Progenitor cell of endocrine pancreas (in vitro differentiated cells): ENCODE results near the gene CHAD. TPM values are rescaled to one million over a fixed set of nuclear protein-coding genes. Genes with fewer than 3 reads are reported as not detected.

Experiments used
- DNase-seq: peaks from one replicate; pipeline ENCODE4 v3.0.0; 2021; ENCODE audit warnings: low spot score; ENCODE audit not compliant: unreplicated experiment
- H3K27ac Mint-ChIP-seq: 2 replicates; pipeline ENCODE4 v1.8.0; 2021; ENCODE audit warnings: mild to moderate bottlenecking, moderate library complexity, mixed read lengths
- H3K27me3 Mint-ChIP-seq: 2 replicates; pipeline ENCODE4 v1.8.0; 2021; ENCODE audit warnings: mixed read lengths
- H3K36me3 Mint-ChIP-seq: 2 replicates; pipeline ENCODE4 v1.8.0; 2022; ENCODE audit warnings: mixed read lengths; ENCODE audit not compliant: insufficient read depth
- H3K4me1 Mint-ChIP-seq: 2 replicates; pipeline ENCODE4 v1.8.0; 2021; ENCODE audit warnings: low read depth, mixed read lengths
- H3K4me3 Mint-ChIP-seq: 2 replicates; pipeline ENCODE4 v1.8.0; 2021; ENCODE audit warnings: low read depth, mild to moderate bottlenecking, moderate library complexity, mixed read lengths
- H3K9me3 Mint-ChIP-seq: 2 replicates; pipeline ENCODE4 v1.8.0; 2021; ENCODE audit warnings: low read depth, mixed read lengths
- total RNA-seq: library from RNA; stranded (reverse); gene quantifications from 2 replicates; pipeline ENCODE4 v1.2.1, GENCODE V29; 2021
- TF ChIP-seq, protein P1 (sequence below): fragments of 200-600 bp; sonication (generic); IDR thresholded peaks from one replicate; pipeline ENCODE4 v1.5.0; 2021; ENCODE audit warnings: antibody characterized with exemption, mild to moderate bottlenecking; ENCODE audit not compliant: unreplicated experiment

Gene CHAD
- total RNA-seq, 1 donor from 2014 or later, result not detected

DNA sequence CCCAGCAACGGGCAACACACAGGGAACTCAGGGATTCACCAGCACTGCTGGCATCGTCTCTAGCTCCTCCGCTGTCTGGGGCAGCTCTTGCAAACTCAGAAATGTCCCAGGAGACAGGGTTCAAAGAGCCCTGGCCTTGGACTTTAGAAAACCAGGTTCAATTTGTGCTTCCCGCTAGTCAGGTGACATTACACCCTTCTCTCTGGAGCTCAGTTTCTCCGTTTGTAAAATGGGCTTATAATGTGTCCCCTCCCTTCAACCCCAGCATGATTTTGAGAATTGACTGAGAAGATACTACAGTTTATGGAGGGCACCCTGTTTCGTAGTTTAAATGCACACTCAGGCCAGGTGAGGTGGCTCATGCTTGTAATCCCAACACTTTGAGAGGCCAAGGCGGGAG is 37.6 kb upstream of the CHAD start:
- Mint-ChIP-seq H3K4me3 (peak overlapping the region; percentile 3), H3K36me3 (no peaks in the 10 kb centered on the region), H3K9me3 (no peaks in the 10 kb centered on the region), H3K4me1 (peaks cover 14% of the 10 kb centered on the region), H3K27ac (peak overlapping the region; percentile 43), H3K27me3 (peaks cover 17% of the 10 kb centered on the region)
- TF ChIP-seq, protein P1, sequence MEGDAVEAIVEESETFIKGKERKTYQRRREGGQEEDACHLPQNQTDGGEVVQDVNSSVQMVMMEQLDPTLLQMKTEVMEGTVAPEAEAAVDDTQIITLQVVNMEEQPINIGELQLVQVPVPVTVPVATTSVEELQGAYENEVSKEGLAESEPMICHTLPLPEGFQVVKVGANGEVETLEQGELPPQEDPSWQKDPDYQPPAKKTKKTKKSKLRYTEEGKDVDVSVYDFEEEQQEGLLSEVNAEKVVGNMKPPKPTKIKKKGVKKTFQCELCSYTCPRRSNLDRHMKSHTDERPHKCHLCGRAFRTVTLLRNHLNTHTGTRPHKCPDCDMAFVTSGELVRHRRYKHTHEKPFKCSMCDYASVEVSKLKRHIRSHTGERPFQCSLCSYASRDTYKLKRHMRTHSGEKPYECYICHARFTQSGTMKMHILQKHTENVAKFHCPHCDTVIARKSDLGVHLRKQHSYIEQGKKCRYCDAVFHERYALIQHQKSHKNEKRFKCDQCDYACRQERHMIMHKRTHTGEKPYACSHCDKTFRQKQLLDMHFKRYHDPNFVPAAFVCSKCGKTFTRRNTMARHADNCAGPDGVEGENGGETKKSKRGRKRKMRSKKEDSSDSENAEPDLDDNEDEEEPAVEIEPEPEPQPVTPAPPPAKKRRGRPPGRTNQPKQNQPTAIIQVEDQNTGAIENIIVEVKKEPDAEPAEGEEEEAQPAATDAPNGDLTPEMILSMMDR, result no peak
- DNase-seq, result no peak

DNA sequence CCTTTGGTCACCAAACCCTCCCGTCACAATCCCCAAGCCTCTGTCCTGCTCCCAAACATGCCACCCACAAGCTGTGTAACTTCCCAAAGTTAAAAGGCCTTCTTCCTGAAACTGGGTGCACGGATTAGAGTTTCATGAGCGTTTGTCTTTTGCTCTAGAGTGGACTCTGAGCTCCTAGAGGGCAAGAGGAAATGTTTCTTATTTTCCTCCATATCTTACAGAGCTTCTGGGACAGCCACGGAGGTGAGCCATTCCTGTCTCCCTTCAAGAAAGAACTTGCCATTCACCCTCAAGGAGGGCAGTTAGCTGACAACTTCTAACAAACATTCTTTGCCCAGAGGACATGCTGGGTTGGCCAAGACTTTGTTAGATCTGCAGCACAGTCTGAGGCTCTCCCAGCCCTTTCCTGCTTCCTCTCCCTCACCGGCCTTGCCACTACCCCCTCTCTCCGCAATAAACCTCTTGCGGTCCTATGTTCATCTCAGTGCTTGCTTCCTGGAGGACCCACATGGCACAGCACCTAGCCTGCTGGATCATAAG is 37.0 kb upstream of the CHAD start:
- Mint-ChIP-seq H3K4me1 (peaks cover 9% of the 10 kb centered on the region), H3K4me3 (no peak overlapping the region), H3K36me3 (no peaks in the 10 kb centered on the region), H3K27ac (no peak overlapping the region), H3K27me3 (peaks cover 17% of the 10 kb centered on the region), H3K9me3 (no peaks in the 10 kb centered on the region)
- TF ChIP-seq, protein P1, result no peak
- DNase-seq, result no peak

DNA sequence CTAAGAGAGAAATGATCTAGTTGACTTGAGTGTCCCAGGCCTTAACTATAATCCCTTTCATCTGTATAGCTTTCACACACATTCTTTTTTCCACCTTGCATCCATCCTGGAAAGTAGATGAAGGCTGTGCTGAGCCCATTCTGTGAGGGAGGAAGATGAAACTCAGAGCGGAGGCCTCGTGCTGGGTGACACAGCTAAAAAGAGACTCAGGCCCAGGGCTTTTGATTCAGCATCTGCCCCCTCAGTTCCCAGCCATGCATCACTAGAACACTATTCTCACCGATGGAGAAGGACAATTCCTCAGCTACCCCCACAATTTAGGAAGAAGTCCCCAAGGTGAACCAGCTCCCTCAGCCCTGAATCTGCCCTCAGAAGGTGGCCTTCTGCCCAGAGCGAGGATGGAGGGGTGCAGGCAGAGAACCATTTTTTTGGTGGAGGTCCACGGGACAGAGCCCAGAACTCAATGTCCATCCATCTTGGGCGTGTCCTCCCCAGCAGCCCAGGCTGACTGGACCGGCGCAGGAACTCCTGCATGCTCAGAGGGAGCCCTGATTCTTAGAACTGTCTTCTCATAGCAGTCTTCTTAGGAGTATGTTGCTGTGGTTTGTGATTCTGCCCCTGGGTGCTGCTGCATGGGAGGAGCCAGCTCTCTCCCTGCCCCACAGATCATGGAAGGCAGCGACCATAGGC is 33.8 kb upstream of the CHAD start:
- DNase-seq, result no peak
- H3K27me3 Mint-ChIP-seq, result peaks cover 17% of the 10 kb centered on the region
- H3K4me1 Mint-ChIP-seq, result no peaks in the 10 kb centered on the region
- H3K4me3 Mint-ChIP-seq, result no peak overlapping the region
- H3K9me3 Mint-ChIP-seq, result no peaks in the 10 kb centered on the region
- TF ChIP-seq, protein P1, result no peak
- H3K36me3 Mint-ChIP-seq, result no peaks in the 10 kb centered on the region
- H3K27ac Mint-ChIP-seq, result no peak overlapping the region

DNA sequence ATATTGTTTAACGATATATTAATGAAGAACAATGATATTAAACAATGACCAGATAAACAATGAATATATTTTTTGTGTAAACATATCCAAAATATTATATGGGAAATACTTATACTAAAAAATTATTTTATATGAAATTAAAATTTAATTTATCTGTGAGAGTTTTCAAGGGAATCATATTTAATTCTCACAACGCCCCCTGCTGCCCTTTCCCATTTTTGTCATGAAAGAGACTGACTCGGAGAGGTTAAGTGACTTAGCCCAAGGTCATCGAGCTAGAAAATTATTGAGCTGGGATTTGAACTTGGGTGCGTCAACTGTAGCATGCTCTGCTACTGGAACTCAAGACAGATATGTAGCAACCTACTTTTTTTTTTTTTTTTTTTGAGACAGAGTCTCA is 32.4 kb upstream of the CHAD start:
- no peak overlapping the region for H3K4me3 Mint-ChIP-seq
- peaks cover 14% of the 10 kb centered on the region for H3K27me3 Mint-ChIP-seq
- H3K9me3 Mint-ChIP-seq, result no peaks in the 10 kb centered on the region
- H3K36me3 Mint-ChIP-seq, result no peaks in the 10 kb centered on the region
- TF ChIP-seq, protein P1, result peak; percentile 67
- DNase-seq, result no peak
- H3K27ac Mint-ChIP-seq, result no peak overlapping the region
- no peaks in the 10 kb centered on the region for H3K4me1 Mint-ChIP-seq

DNA sequence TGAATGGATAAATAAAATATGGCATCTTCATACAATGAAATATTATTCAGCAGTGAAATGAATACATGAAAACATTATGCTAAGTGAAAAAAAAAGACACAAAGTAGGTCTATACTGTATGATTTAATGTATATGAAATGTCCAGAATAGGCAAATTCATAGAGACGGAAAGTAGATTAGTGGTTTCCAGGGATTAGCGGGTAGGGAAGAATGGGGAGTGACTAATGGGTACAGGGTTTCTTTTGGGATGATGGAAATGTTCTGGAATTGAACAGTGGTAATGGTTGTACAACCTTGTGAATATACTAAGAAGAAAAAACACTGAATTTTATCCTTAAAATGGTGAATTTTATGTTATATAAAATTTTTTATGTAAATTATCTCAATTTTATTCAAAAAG is 31.0 kb upstream of the CHAD start:
- Mint-ChIP-seq H3K4me3 (no peak overlapping the region), H3K4me1 (no peaks in the 10 kb centered on the region), H3K9me3 (no peaks in the 10 kb centered on the region), H3K27me3 (peaks cover 11% of the 10 kb centered on the region), H3K36me3 (no peaks in the 10 kb centered on the region), H3K27ac (no peak overlapping the region)
- no peak for DNase-seq
- TF ChIP-seq, protein P1, result no peak
